ENCODE measurements around the gene RPH3AL.

GRCh38 chr17:340074-340473 is 12.5 kb downstream of the RPH3AL start:
- TF ChIP-seq CTCF (IDR thresholded peaks at IDR 0.05): no peak
- no peak for TF ChIP-seq POLR2A (IDR thresholded peaks at IDR 0.05)
- no peak for TF ChIP-seq POLR2AphosphoS5 (IDR thresholded peaks at IDR 0.05)

Measured in gastroesophageal sphincter (tissue), 3 donors.